GM18526 (cell line): Measurements from ENCODE around the gene MGAT3.

Experiments used
- POLR2A ChIP-seq: IDR thresholded peaks from 3 replicates; pipeline ENCODE4 v1.6.1; 2011; ENCODE audit not compliant: insufficient read length; ENCODE audit errors: extremely low read depth

MGAT3 gene

DNA sequence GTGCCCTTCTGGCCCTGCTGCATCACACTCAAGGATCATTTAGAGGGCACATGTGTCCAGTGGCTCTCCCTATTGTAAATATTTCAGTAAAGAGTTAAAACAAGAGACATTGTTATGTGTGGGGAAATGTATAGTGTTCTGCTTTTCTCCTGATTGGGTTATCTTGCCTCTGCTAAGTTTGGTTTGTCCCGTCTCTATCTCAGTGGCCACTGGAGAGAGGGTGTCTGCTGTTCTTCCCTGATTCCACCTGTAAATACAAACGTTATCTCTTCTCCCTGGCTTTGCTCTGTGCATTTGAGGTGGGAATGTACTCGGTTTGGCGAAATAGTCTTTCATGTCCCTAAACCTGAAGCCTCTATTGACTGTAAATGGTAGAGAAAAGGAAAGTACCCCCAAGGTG, 51.6 kb downstream of the MGAT3 start:
- no peak for TF ChIP-seq POLR2A

DNA sequence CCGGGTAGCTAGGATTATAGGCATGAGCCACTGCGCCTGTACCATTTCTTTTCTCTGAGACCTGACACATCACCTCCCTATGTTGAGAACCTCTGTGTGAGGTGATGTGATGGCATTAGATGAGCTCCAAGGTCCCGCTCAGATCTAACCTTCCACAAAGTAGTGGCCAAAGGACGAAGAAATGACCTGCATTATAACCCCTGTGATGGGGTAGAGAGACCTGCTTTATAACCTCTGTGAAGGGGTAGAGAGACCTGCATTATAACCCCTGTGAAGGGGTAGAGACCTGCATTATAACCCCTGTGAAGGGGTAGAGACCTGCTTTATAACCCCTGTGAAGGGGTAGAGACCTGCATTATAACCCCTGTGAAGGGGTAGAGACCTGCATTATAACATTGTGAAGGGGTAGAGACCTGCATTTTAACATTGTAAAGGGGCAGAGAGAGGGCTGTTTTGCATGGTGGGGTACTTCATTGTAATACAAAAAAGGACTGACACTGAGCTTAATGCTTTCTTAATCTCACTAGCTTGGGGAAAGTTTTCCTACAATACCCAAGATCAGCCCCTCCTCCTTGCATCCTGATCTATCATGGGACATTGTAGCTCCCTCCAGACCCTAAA, 53.8 kb downstream of the MGAT3 start:
- no peak for TF ChIP-seq POLR2A

DNA sequence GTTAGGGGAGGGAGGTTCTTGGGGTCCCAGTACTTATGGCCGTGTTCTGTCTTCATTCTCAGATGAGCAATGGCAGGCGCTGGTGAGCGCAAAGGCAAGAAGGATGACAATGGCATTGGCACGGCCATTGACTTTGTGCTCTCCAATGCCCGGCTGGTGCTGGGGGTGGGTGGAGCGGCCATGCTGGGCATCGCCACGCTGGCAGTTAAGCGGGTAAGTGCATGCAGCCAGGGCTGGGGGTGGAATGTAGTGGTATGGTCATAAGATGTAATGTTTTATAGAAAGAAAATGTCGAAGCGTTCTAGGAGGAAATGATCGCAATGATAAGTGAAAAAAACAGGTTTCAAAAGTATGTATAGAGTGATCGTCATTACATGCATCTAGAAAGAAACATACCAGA, 54.4 kb downstream of the MGAT3 start:
- no peak for TF ChIP-seq POLR2A

DNA sequence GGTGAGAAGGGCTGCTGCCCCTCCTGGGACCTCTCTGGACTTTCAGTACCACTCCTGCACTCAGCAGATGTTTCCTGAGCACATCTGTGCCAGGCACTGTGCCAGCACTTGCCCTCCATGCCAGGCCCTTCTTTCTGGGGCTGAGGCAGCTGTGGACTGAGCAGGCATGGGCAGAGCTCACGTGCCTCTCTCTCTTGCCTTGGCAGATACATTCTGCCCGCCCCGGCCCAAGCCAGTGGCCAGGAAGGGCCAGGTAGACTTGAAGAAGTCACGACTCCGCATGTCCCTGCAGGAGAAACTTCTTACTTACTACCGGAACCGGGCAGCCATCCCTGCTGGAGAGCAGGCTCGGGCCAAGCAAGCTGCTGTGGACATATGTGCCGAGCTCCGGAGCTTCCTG, 55.2 kb downstream of the MGAT3 start:
- no peak for TF ChIP-seq POLR2A

DNA sequence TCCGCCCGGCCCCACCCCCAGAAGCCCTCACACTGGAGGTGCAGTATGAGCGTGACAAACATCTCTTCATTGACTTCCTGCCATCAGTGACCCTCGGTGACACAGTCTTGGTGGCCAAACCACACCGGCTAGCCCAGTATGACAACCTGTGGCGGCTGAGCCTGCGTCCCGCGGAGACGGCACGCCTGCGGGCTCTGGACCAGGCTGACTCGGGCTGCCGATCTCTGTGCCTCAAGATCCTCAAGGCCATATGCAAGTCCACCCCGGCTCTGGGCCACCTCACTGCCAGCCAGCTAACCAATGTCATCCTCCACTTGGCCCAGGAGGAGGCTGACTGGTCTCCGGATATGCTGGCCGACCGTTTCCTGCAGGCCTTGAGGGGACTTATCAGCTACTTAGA, 57.0 kb downstream of the MGAT3 start:
- no peak for TF ChIP-seq POLR2A

DNA sequence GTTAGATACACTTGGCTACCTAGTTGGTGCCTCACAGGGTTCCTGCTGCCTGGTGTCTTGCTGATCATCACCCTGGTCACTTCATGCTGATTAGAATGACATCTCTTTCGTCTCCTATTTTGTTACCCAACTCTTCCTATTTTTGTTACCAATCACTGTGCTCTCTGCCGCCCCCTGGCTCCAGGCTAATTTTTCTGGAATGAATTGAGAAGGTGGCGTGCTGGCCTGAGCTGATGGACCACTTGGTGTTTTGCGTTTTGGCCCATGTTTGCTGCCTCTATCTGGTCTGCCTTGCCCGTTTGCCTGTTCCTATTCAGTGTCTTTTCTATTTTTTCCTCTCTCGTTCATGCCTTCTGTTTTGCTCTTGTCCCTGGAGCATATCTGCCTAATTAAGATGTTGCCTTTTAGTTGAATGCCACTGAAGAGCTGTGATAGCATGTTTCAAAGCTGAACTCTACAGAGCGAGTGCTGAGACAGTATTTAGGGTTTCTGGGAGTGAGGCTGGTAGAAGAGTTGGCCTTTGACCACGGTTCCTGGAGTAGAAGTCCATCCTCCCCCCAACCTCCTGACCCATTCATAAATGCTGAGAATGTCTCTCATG, 57.7 kb downstream of the MGAT3 start:
- TF ChIP-seq POLR2A, result no peak

DNA sequence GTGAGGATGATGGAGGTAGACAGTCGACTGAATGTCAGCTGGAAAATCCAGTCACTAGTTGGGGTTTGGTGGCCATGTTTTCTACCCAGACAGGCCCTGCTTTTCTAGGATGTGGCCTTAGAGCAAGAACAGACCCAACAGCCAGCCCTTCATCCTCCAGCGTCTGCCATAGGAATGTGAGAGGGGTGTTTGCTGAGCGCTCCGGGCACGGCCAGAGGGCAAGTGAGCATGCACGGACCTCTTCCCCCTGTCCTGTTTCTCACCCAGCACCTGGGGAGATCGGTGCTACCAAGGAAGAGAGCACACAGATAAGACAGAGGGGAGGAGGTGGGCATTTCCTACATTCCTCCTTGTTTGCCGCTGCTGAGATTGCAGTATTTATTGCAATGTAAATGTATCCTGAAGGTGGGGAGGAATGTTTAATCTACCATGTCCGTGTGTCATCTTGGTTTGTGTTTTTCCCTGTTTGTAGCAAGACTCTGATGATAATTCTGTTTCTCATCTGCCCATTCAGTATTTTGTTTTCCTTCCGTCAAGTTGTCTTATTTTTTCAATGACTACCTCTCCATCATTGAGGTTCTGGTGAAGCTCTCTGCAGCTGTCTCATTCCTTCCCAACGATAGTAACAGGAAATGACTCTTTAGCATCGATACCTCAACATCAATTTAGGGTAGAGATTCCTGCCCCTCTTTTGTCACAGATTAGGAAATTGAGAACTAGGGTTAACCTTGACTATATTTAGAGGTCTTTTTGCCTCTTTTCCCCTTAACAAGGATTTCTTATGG, 58.6 kb downstream of the MGAT3 start:
- no peak for TF ChIP-seq POLR2A

DNA sequence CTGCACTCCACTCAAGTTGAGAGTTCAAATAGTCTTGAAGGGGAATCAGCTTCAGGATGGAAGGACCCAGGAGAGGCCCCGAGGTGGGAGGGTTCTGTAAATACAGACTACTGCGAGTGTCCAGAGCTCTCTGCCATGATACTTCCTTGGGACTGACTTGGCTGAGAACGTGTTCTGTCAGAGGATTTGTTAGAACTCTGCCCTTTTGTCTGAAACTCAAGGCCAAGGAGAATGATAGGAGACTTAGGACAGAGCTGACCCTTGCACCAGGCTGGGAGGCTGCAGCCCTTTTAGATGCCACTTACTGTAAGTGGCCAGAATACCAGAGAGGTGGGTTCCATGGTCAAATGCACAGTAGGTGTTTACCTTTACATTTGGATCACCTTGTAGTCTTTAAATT, 60.7 kb downstream of the MGAT3 start:
- TF ChIP-seq POLR2A, result no peak

DNA sequence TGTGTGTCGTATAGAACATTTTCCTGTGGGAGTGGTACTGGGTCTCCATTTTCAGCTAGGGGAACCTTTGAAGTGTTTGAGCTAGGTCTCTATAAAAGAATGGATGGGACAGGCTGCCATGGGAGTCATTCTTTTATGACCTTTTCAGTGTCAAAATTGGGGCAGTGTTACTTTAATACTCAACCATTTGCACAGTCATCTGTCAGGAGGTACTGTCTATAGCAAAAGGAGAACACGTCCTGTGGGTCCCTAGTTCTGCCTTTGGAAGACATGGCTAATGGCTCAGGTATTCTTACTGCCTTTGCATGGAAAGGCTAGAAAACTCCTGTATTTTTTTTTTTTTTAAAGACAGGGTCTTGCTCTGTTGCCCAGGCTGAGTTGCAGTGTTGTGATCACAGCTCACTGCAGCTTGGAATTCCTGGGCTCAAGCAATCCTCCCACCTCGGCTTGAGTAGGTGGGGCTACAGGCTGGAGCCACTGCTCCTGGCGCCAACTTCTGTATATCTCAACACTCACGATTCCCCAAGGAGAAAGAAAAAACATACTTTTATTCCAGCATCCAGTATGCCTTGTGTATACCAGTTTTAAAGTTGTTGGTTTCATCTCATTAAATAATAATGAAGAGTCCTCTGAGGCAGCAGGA, 61.5 kb downstream of the MGAT3 start:
- TF ChIP-seq POLR2A, result no peak

DNA sequence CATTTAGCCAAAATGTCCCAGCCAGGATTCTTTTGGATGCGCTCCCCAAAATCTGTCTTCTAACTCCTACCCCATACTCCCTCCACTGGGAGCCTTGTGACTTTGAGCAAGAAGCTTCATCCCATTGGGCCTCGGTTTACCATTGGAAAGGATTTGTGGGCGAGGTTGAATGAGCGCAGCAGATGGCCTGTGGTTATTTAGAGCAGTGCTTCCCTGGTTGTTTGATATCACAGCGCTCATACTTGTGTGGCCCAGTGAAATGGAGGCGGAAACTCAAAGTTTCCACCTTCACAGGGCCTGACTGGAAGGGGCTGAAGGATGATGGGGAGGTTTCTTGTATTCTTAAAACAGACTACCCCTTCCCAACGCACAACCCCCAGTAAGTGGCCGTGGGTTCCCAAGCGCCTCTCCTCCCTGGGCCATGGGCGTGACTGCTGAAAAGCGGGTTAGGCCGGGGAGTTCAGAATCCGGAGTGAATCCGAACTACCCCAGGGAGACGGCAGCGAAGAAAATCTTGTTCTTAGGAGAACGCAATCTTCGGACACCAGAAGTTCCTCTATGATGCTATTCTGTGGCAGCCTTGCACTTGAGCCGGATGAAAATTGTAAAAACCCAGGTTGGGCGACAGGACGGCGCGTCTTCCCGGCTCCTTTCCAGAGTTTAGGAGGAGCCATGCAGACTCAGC, 62.3 kb downstream of the MGAT3 start:
- no peak for TF ChIP-seq POLR2A

DNA sequence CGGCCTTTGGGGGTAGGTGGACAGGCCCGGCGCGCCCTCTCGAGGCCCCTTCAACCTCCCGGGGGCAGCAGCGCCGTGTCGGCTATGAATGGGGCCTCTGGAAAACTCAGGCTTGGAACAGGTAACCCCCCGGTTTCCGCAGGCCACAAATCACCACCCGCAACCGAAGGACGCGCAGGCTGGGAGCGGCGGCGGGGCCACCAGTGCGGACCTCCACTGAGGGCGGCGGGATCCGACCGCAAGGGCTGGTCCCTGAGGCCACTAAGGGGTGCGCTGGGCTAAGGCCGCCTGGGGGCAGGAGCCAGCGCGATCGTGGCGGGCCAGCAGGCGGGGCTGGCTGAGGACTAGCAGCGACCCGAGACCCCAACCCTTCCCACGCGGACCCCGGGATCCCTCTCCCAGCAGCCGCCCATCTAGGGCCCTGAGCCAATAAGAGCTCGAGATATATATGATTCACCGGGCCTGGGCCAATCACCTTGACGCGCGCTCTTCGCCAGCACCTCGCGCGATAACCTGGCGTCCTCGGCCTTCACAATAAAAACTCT, 62.9 kb downstream of the MGAT3 start:
- TF ChIP-seq POLR2A, result peak; percentile 74

DNA sequence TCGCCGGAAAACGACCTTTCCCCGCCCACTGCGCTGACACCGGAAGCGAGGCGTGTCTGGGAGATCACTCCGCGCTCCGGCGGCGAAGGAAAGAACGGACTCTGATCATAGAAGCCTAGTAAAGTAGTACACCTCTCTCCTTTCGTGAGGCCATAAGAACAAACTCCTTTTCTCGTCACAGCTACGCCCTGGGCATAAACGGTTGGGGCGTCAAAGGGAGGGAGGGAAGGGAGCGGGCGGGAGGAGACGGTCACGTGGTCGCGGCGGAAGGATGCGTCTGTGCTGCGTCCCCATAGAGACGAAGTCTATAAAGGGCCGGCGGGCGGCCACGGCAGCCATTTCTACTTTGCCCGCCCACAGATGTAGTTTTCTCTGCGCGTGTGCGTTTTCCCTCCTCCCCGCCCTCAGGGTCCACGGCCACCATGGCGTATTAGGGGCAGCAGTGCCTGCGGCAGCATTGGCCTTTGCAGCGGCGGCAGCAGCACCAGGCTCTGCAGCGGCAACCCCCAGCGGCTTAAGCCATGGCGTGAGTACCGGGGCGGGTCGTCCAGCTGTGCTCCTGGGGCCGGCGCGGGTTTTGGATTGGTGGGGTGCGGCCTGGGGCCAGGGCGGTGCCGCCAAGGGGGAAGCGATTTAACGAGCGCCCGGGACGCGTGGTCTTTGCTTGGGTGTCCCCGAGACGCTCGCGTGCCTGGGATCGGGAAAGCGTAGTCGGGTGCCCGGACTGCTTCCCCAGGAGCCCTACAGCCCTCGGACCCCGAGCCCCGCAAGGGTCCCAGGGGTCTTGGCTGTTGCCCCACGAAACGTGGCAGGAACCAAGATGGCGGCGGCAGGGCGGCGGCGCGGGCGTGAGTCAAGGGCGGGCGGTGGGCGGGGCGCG, 63.7 kb downstream of the MGAT3 start, which contains the start of gene ATF4:
TSS of gene ATF4 (plus strand) at position 337 of the 880 bp plus-strand sequence. CDS start 884 bp downstream, outside the sequence.
- TF ChIP-seq POLR2A, result peak; percentile 99

DNA sequence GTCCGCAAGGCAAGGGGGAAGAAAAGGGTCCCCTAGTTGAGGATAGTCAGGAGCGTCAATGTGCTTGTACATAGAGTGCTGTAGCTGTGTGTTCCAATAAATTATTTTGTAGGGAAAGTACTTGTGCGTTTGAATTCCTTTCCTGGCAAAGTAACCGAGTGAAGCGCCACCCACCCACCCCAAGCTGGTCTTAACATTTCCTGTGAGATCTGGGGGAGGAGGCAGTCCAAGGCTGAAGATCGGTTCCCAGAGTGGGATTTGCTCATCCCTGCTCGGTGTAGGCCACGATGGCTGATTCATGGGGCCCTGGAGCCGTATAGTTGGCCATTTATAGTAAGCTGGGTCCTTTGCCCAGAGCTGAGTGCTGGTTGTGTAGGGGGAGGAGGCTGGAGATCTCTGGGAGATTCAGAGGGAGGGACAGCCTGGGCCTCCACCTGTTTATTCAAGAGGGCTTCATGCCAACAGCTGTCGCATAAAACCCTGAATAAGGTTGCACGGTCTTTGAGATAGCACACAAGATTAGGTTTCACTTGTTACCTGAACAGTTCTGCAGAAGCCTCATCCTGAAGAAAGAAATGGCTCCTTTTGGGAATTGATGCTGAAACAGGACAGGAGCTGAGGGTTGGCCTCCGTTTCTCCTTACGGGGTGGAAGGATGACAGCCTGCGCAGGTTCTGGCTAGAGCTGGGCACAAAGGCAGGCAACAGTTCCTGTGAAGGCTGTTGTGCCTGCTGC, 65.9 kb downstream of the MGAT3 start:
- TF ChIP-seq POLR2A, result no peak
